Adrenal gland (tissue), 12 donors: Measurements from ENCODE around the gene ACTR6. TPM values are rescaled to one million over a fixed set of nuclear protein-coding genes. Genes with fewer than 3 reads are reported as not detected.
A peak's percentile ranks its signal among the peaks of the same experiment; 100 is the strongest.

ENCODE experiments used
- DNase-seq, 7 donors: peaks; one replicate each; pipeline ENCODE4 v3.0.0-alpha.2; 2019 to 2020
- H3K27ac ChIP-seq, 5 donors: fragments of 200-600 bp; sonication (generic) in 4 of 5; 1 replicate in 3 of 5; 2 replicates in 2 of 5; pipeline versions ENCODE4 v1.5.1 to v1.8.0; 2016 to 2020; ENCODE audit warnings: mild to moderate bottlenecking in 1 of 5
- H3K27me3 ChIP-seq: fragments of 200-600 bp; 2 replicates; pipeline ENCODE4 v1.8.0; 2021
- H3K36me3 ChIP-seq, 2 donors: fragments of 200-600 bp; replicated peaks in 1 of 2; 1 replicate in 1 of 2; 2 replicates in 1 of 2; pipeline versions ENCODE4 v1.5.1 to v1.8.0; 2018 to 2022
- H3K4me1 ChIP-seq, 2 donors: fragments of 200-600 bp; replicated peaks in 1 of 2; 1 replicate in 1 of 2; 2 replicates in 1 of 2; pipeline versions ENCODE4 v1.5.1 to v1.8.0; 2018 to 2021
- H3K4me3 ChIP-seq, 4 donors: fragments of 200-600 bp; sonication (generic) in 3 of 4; one replicate each; pipeline ENCODE4 v1.5.1; 2016 to 2018
- H3K9me3 ChIP-seq, 3 donors: fragments of 200-600 bp; sonication (generic) in 1 of 3; replicated peaks in 1 of 3; 1 replicate in 2 of 3; 2 replicates in 1 of 3; pipeline versions ENCODE4 v1.5.1 to v1.8.0; 2016 to 2021
- CTCF ChIP-seq, 6 experiments: fragments of 450-650 bp in 4 of 6; fragments of 200-600 bp in 2 of 6; sonication (generic) in 1 of 6; IDR thresholded peaks; 1 replicate in 5 of 6; 2 replicates in 1 of 6; pipeline versions ENCODE4 v1.5.1 to v1.8.0; 2016 to 2021; ENCODE audit warnings: antibody characterized with exemption in 6 of 6, mild to moderate bottlenecking in 2 of 6, moderate library complexity in 1 of 6
- POLR2A ChIP-seq, 2 donors: fragments of 450-650 bp; IDR thresholded peaks; one replicate each; pipeline ENCODE4 v1.6.1; 2017; ENCODE audit warnings: antibody characterized with exemption in 2 of 2, mild to moderate bottlenecking in 2 of 2, moderate library complexity in 1 of 2
- WGBS, 4 donors: extraction: QIAGEN DNeasy Blood & Tissue Kit in 2 of 4; methylation state at CpG; one replicate each; pipeline versions ENCODE4 v1.1.5 to v1.1.7; 2013 to 2017; 5-methylcytosine and 5-hydroxymethylcytosine counted together
- intact Hi-C, 2 donors: fragments of 100-400 bp; cut with DNase I; formaldehyde crosslinking; loops; one replicate each; pipeline versions ENCODE4 v1.14.1 to v1.15.0; 2022 to 2023
- polyA plus RNA-seq, 3 donors: library from polyadenylated mRNA; stranded (reverse); fragments of 200-250 nt in 2 of 3; fragments of 350-450 nt in 1 of 3; fragmentation: Illumina TruSeq in 1 of 3; extraction: RNeasy Lipid Tissue Mini Kit (QIAGEN cat#74804) in 1 of 3; gene quantifications; one replicate each; pipeline ENCODE4 v1.2.3, GENCODE V29; 2013 to 2014
- total RNA-seq, 9 donors: library from RNA; depleted of rRNA in 4 of 9; stranded (reverse); fragments of >200 nt in 4 of 9; fragments of 120-200 nt in 1 of 9; fragmentation: NEBNext Ultra II Directional in 1 of 9; extraction: Animal tissue kit (Norgen Biotek cat#: 25700) in 1 of 9; gene quantifications; one replicate each; pipeline versions ENCODE4 v1.1.0 to v1.2.4, GENCODE V29; 2013 to 2023
- donor health status: healthy with polysubstance abuse.
- donor health status: Bipolar disorder and iron deficiency.
- donor health status: DM: yes; HTN: yes; CAD: no.
- donor health status: DM: no; HTN: no; CAD: no.
- donor health status: DM: no; HTN: no; CAD: no.
- donor health status: DM: yes; HTN: yes; CAD: no.

The ACTR6 gene
- total and polyA plus RNA-seq, 12 donors: 5.4 to 30.1 (median 23.3) TPM

GRCh38 chr12:100197486-100197885 is 3.1 kb upstream of the ACTR6 start:
- H3K9me3 ChIP-seq: no peaks in the 10 kb centered on the region
- H3K36me3 ChIP-seq: no peaks in the 10 kb centered on the region
- no peaks in the 10 kb centered on the region for H3K27me3 ChIP-seq
- no peak overlapping the region for H3K4me3 ChIP-seq
- no peak for TF ChIP-seq POLR2A (IDR thresholded peaks at IDR 0.05)
- TF ChIP-seq CTCF (IDR thresholded peaks at IDR 0.05): no peak
- intact Hi-C loops: no loop called here
- H3K4me1 ChIP-seq: peaks cover 5 to 19% of the 10 kb centered on the region in 2 donors
- 90 to 98% (median 95%) methylated on average over 4 of the region's 4 CpGs for WGBS, 4 donors
- no peak for DNase-seq
- H3K27ac ChIP-seq: no peak overlapping the region

- H3K36me3 ChIP-seq: no peaks in the 10 kb centered on the region
- peak overlapping the region in 1 of 5 donors; percentile 61 for H3K27ac ChIP-seq
- H3K9me3 ChIP-seq: no peaks in the 10 kb centered on the region
- H3K4me1 ChIP-seq: peaks cover 5 to 21% of the 10 kb centered on the region in 2 donors
- no peaks in the 10 kb centered on the region for H3K27me3 ChIP-seq
- intact Hi-C loops: no loop called here
- TF ChIP-seq CTCF (IDR thresholded peaks at IDR 0.05) (no peak), POLR2A (IDR thresholded peaks at IDR 0.05) (no peak)
- DNase-seq: no peak
- 39 to 46% (median 43%) methylated on average over 6 of the region's 6 CpGs for WGBS, 4 donors
- peak overlapping the region in 2 of 4 donors; percentile 70 to 93 for H3K4me3 ChIP-seq
Observed at GRCh38 chr12:100199023-100199346, 1.6 kb upstream of the ACTR6 start.

DNA sequence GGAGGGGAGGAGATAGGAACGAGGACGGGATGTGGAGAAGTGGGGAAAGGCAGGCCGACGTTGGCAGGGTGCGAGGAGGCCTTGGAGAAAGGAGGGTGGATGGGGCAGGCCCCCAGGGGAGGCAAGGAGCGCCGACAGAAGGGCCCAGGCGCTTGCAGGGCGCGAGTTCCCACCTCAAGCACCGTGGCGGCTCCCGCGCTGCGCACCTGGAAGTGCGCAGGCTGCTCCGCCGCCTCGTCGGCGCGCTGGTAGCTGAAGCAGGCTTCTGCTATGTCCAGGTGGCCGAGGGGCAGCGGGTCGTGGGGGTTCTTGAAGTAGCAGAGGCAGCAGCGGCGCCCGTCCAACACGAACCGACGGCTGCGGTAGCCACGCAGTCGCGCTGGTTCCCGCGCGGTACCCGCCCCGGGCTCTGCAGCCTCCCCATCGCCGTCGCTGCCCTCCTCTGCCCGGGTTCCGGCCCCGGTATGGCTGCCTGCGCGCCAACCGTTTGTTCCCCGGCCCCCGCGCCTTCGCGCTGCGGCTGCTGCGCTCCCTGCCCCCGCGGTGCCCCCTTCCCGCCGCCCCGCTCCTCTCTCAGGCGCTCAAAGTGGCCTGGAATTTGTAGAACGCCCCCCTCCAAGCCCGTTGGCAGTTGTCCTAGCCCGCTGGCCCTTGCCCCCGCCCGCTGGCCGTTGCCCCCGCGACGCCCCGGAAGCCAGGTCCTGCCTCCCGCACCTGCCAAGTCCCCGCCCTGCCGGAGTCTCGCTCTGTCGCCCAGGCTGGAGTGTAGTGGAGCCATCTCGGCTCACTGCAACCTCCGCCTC is 1.1 kb upstream of the ACTR6 start:
- H3K36me3 ChIP-seq: no peaks in the 10 kb centered on the region
- peak overlapping the region; percentile 42 to 72 (median 56) for H3K27ac ChIP-seq
- DNase-seq: peak; percentile 75 to 87 (median 84)
- H3K9me3 ChIP-seq: no peaks in the 10 kb centered on the region
- H3K4me1 ChIP-seq: peaks cover 5 to 21% of the 10 kb centered on the region in 2 donors
- 1 to 15% (median 3%) methylated on average over 7 to 79 of the region's 79 CpGs for WGBS, 4 donors
- TF ChIP-seq CTCF (IDR thresholded peaks at IDR 0.05) (no peak), POLR2A (IDR thresholded peaks at IDR 0.05) (no peak)
- intact Hi-C loops: no loop called here
- H3K27me3 ChIP-seq: no peaks in the 10 kb centered on the region
- peak overlapping the region; percentile 49 to 93 (median 79) for H3K4me3 ChIP-seq

DNA sequence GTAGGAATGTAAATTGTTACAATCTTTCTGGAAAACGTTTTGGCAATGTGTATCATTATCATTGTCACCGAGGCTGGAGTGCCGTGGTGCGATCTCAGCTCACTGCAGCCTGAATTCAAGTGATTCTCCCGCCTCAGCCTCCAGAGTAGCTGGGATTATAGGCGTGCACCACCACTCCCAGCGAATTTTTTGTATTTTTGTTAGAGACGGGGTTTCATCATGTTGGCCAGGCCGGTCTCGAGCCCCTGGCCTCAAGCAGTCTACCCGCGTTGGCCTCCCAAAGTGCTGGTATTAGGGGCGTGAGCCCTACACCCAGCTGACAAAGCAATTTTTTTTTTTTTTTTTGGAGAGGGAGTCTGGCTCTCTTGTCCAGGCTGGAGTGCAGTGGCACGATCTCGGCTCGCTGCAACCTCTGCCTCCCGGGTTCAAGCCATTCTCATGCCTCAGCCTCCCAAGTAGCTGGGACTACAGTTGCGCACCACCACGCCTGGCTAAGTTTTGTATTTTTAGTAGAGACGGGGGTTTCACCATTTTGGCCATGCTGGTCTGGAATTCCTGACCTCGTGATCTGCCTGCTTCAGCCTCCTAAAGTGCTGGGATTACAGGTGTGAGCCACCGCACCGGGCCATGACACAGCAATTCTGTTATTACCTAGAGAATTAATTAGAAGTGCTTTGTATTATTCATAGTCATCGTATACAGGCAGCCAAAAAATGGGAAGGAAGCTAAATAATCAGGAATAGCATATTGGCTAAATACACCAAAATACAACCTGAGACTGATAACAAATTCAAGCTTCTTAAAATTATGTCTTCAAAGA is 1.2 kb downstream of the ACTR6 start:
- no peak for TF ChIP-seq CTCF (IDR thresholded peaks at IDR 0.05)
- no peak for TF ChIP-seq POLR2A (IDR thresholded peaks at IDR 0.05)
- DNase-seq: no peak
- no peak overlapping the region for H3K27ac ChIP-seq
- peak overlapping the region in 1 of 4 donors; percentile 70 for H3K4me3 ChIP-seq
- H3K27me3 ChIP-seq: no peaks in the 10 kb centered on the region
- intact Hi-C loops: no loop called here
- peaks cover 0 to 14% of the 10 kb centered on the region in 2 donors for H3K36me3 ChIP-seq
- peaks cover 5 to 21% of the 10 kb centered on the region in 2 donors for H3K4me1 ChIP-seq
- WGBS, 4 donors: 86 to 89% (median 87%) methylated on average over 24 of the region's 24 CpGs
- no peaks in the 10 kb centered on the region for H3K9me3 ChIP-seq
